HepG2 (cell line): Measurements from ENCODE around the gene CEP250. TPM values are rescaled to one million over a fixed set of nuclear protein-coding genes. Genes with fewer than 3 reads are reported as not detected.
A peak's percentile ranks its signal among the peaks of the same experiment; 100 is the strongest.

ENCODE experiments used
- ATAC-seq: fragments of 200-7000 bp; cut with Tn5 transposase; 3 replicates; pipeline ENCODE4 v1.9.1; 2020; ENCODE audit warnings: mild to moderate bottlenecking, moderate library complexity
- BruUV-seq: library from RNA; stranded (reverse); fragments of 400-500 nt; replicated peaks from 2 replicates; lab custom pipeline; 2021; lab: Mats Ljungman, UMichigan
- CTCF ChIA-PET: fragments of 300-600 bp; formaldehyde crosslinking; extraction: SDS; loops from one replicate; lab custom pipeline; 2021; ENCODE audit warnings: low total read pairs, inconsistent platforms, low intra/inter-chr PET ratio; lab: Yijun Ruan, JAX
- POLR2A ChIA-PET: fragments of 350-600 bp; sonication (Branson Sonifier 250); formaldehyde crosslinking; loops from one replicate; lab custom pipeline; 2020; ENCODE audit warnings: antibody characterized with exemption, inconsistent platforms; lab: Yijun Ruan, JAX
- DNase-seq: peaks from one replicate; pipeline ENCODE4 v3.0.0-alpha.2; 2015; ENCODE audit warnings: low spot score
- FAIRE-seq: peaks from 3 replicates; lab custom pipeline; 2011; peaks lifted over from hg19 to GRCh38; lab: Jason Lieb, UNC
- H2AFZ ChIP-seq: one replicate; pipeline ENCODE4 v1.6.1; 2011; ENCODE audit warnings: low read length, inconsistent platforms
- H3K27ac ChIP-seq: fragments of 300-600 bp; 3 replicates; pipeline ENCODE4 v1.8.0; 2011; ENCODE audit warnings: mixed run types, mild to moderate bottlenecking, mixed read lengths, low read length, inconsistent platforms; ENCODE audit not compliant: insufficient read depth; ENCODE audit errors: extremely low read length
- H3K27me3 ChIP-seq, 2 experiments: fragments of 200-600 bp in 1 of 2; 2 replicates in 1 of 2; 3 replicates in 1 of 2; pipeline versions ENCODE4 v1.6.0 to v1.8.0; 2011; ENCODE audit warnings: low read length in 2 of 2, mild to moderate bottlenecking in 2 of 2, moderate library complexity in 2 of 2, inconsistent platforms in 1 of 2; ENCODE audit not compliant: insufficient read depth in 2 of 2, control insufficient read depth in 1 of 2
- H3K36me3 ChIP-seq, 2 experiments: fragments of 200-600 bp in 1 of 2; replicated peaks in 1 of 2; 2 replicates in 1 of 2; 3 replicates in 1 of 2; pipeline versions ENCODE4 v1.5.1 to v1.8.0; 2011; ENCODE audit warnings: low read length in 2 of 2, inconsistent platforms in 1 of 2; ENCODE audit not compliant: insufficient read depth in 2 of 2, control insufficient read depth in 1 of 2
- H3K4me1 ChIP-seq: 2 replicates; pipeline ENCODE4 v1.5.1; 2012; ENCODE audit warnings: low read length, inconsistent platforms; ENCODE audit not compliant: insufficient read depth
- H3K4me2 ChIP-seq: 2 replicates; pipeline ENCODE4 v1.6.0; 2011; ENCODE audit warnings: low read depth, low read length, inconsistent platforms
- H3K4me3 ChIP-seq, 3 experiments: fragments of 200-600 bp in 1 of 3; sonication (generic), shearing (Covaris generic) in 1 of 3; replicated peaks in 1 of 3; 2 replicates each; pipeline ENCODE4 v1.5.1; 2011 to 2016; ENCODE audit warnings: low read length in 3 of 3, inconsistent platforms in 2 of 3, low read depth in 2 of 3, mild to moderate bottlenecking in 2 of 3, control low read depth in 1 of 3, mixed read lengths in 1 of 3; ENCODE audit not compliant: insufficient read depth in 1 of 3
- H3K79me2 ChIP-seq: one replicate; pipeline ENCODE4 v1.6.1; 2011; ENCODE audit warnings: low read length, inconsistent platforms; ENCODE audit not compliant: insufficient read depth
- H3K9ac ChIP-seq: 2 replicates; pipeline ENCODE4 v1.6.0; 2011; ENCODE audit warnings: mild to moderate bottlenecking, low read depth, low read length, inconsistent platforms; ENCODE audit not compliant: insufficient read depth
- H3K9me3 ChIP-seq: 2 replicates; pipeline ENCODE4 v1.5.1; 2012; ENCODE audit warnings: mild to moderate bottlenecking, low read length
- H4K20me1 ChIP-seq: 2 replicates; pipeline ENCODE4 v1.6.0; 2011; ENCODE audit warnings: inconsistent platforms, mild to moderate bottlenecking, low read length, moderate library complexity; ENCODE audit not compliant: insufficient read depth
- ARNT2 ChIP-seq: sonication (generic); formaldehyde crosslinking; IDR thresholded peaks from 2 replicates; pipeline ENCODE4 v1.8.0; 2022; ENCODE audit warnings: mild to moderate bottlenecking, low read depth, missing genetic modification reagents, moderate library complexity
- FOXM1 ChIP-seq: sonication (generic); formaldehyde crosslinking; IDR thresholded peaks from 2 replicates; pipeline ENCODE4 v1.5.0; 2020; ENCODE audit warnings: missing genetic modification reagents
- GABPA ChIP-seq, 2 experiments: IDR thresholded peaks; 2 replicates each; pipeline ENCODE4 v1.6.1; 2011 to 2016; ENCODE audit warnings: low read depth in 2 of 2, low read length in 1 of 2, missing biosample characterization in 1 of 2, missing genetic modification characterization in 1 of 2
- KAT8 ChIP-seq: IDR thresholded peaks from 2 replicates; pipeline ENCODE4 v1.6.1; 2016; ENCODE audit warnings: missing genetic modification reagents, missing compliant biosample characterization
- NFRKB ChIP-seq: fragments of 450-650 bp; IDR thresholded peaks from 2 replicates; pipeline ENCODE4 v1.6.1; 2017
- POLR2G ChIP-seq: fragments of 200-400 bp; formaldehyde crosslinking; IDR thresholded peaks from 2 replicates; pipeline ENCODE4 v1.6.1; 2018; ENCODE audit warnings: mild to moderate bottlenecking, low read depth, low read length, moderate library complexity
- PRDM10 ChIP-seq: sonication (generic); formaldehyde crosslinking; IDR thresholded peaks from 2 replicates; pipeline ENCODE4 v1.4.0; 2020; ENCODE audit warnings: low read depth, missing genetic modification reagents
- STAT5B ChIP-seq: sonication (generic); formaldehyde crosslinking; IDR thresholded peaks from 2 replicates; pipeline ENCODE4 v1.4.0; 2020; ENCODE audit warnings: missing genetic modification reagents
- YEATS2 ChIP-seq: sonication (generic); formaldehyde crosslinking; IDR thresholded peaks from 2 replicates; pipeline ENCODE4 v1.4.0; 2020; ENCODE audit warnings: missing genetic modification reagents, borderline replicate concordance
- YEATS4 ChIP-seq: sonication (generic); formaldehyde crosslinking; IDR thresholded peaks from 2 replicates; pipeline ENCODE4 v1.4.0; 2020; ENCODE audit warnings: missing genetic modification reagents, borderline replicate concordance
- ZBTB20 ChIP-seq: sonication (generic); formaldehyde crosslinking; IDR thresholded peaks from 2 replicates; pipeline ENCODE4 v1.8.1; 2023; ENCODE audit warnings: missing genetic modification reagents, low read depth, mild to moderate bottlenecking, borderline replicate concordance
- ZBTB33 ChIP-seq: sonication (generic); formaldehyde crosslinking; IDR thresholded peaks from 2 replicates; pipeline ENCODE4 v1.4.0; 2020; ENCODE audit warnings: missing genetic modification reagents
- ZNF333 ChIP-seq: sonication (generic); formaldehyde crosslinking; IDR thresholded peaks from 2 replicates; pipeline ENCODE4 v1.4.0; 2020; ENCODE audit warnings: mild to moderate bottlenecking, missing genetic modification reagents, borderline replicate concordance
- WGBS: methylation state at CpG from one replicate; pipeline ENCODE4 v1.1.6; 2017; ENCODE audit warnings: low lambda C conversion rate; 5-methylcytosine and 5-hydroxymethylcytosine counted together
- in situ Hi-C: cut with HindIII; loops from 2 replicates; pipeline ENCODE4 v1.10.0; 2017; ENCODE audit warnings: low pct_unique_long_range_greater_than_20kb; ENCODE audit not compliant: extremely low pct_ligation_motif_present
- intact Hi-C: fragments of 100-400 bp; cut with micrococcal nuclease; formaldehyde crosslinking; loops from one replicate; pipeline ENCODE4 v1.10.0; 2022; ENCODE audit not compliant: unreplicated experiment
- polyA plus RNA-seq, 8 experiments: library from polyadenylated mRNA; depleted of rRNA in 3 of 8; stranded (reverse) in 7 of 8; unstranded in 1 of 8; fragments of >200 nt; fragmentation: Illumina TruSeq in 4 of 8; extraction: Trizol in 4 of 8; gene quantifications; 2 replicates each; pipeline versions ENCODE4 v1.2.1 to v1.2.3, GENCODE V29; 2011 to 2016; ENCODE audit warnings: low read depth in 4 of 8, missing spikeins in 1 of 8, mixed read lengths in 1 of 8; ENCODE audit not compliant: insufficient read depth in 1 of 8
- total RNA-seq, 5 experiments: library from RNA; depleted of rRNA; stranded (reverse); fragments of >200 nt; fragmentation: Illumina TruSeq; extraction: Trizol; gene quantifications; 2 replicates each; pipeline ENCODE4 v1.2.3, GENCODE V29; 2016; ENCODE audit warnings: low read depth in 1 of 5

Gene CEP250
- total and polyA plus RNA-seq, 2 of the 13 experiments (the other 11 are each of a cell fraction or from before 2014, with no cell fraction given) = 28.8 to 55.3 TPM

- no peaks in the 10 kb centered on the region for H3K9me3 ChIP-seq
- peak; percentile 85 for FAIRE-seq
- H3K9ac ChIP-seq = peak overlapping the region; percentile 65
- peak; percentile 97 for DNase-seq
- peak; percentile 81 for ATAC-seq
- ChIA-PET CTCF (no interaction called here), POLR2A (interaction anchor here (0.6 to 4.0 kb wide), 10 partner anchors 9 to 414 kb away, joined by 3 to 37 read pairs (median 5); partner anchors contain the start of genes CEP250, RBM39 and SCAND1)
- peak overlapping the region; percentile 74 for H3K4me2 ChIP-seq
- H4K20me1 ChIP-seq = no peaks in the 10 kb centered on the region
- H3K4me1 ChIP-seq = peaks cover 29% of the 10 kb centered on the region
- H3K27ac ChIP-seq = no peak overlapping the region
- no TSS peak for BruUV-seq
- H3K4me3 ChIP-seq = peak overlapping the region; percentile 54 to 71 (median 60)
- intact Hi-C loops (loop anchor here (5.0 kb wide), 2 partner anchors 72 to 78 kb away; partner anchors contain the start of gene SPAG4), in situ Hi-C loops (no loop called here)
- H2AFZ ChIP-seq = peak overlapping the region; percentile 99
- H3K27me3 ChIP-seq = no peaks in the 10 kb centered on the region
- 30% methylated on average over 10 of the region's 11 CpGs for WGBS
- peaks cover 5 to 7% of the 10 kb centered on the region in 2 experiments; a peak in 2 of 5 replicates for H3K36me3 ChIP-seq
- peaks cover 11% of the 10 kb centered on the region for H3K79me2 ChIP-seq
- TF ChIP-seq POLR2G (peak; percentile 74), ZBTB33 (CRISPR knock-in tag) (no peak), YEATS2 (peak; percentile 63; the same call in 1 of the 2 replicates), YEATS4 (CRISPR knock-in tag) (peak; percentile 19; the same call in 1 of the 2 replicates), KAT8 (peak; percentile 93), ARNT2 (CRISPR knock-in tag) (peak; percentile 45; the same call in 1 of the 2 replicates), FOXM1 (CRISPR knock-in tag) (no peak), PRDM10 (0 out of 2 replicates have a peak, but pooled peaks have one; percentile 23), GABPA (IDR thresholded peaks at IDR 0.05; ENCODE audit: low read depth, low read length) (peak; percentile 43), GABPA (CRISPR knock-in tag; IDR thresholded peaks at IDR 0.05; ENCODE audit: low read depth) (peak; percentile 84), STAT5B (CRISPR knock-in tag) (no peak), NFRKB (no peak), ZNF333 (CRISPR knock-in tag) (no peak), ZBTB20 (CRISPR knock-in tag) (peak; percentile 52; the same call in 1 of the 2 replicates)
Observed at GRCh38 chr20:35539756-35540212, 84.4 kb downstream of the CEP250 start.
